Endothelial cell of umbilical vein (primary cell): Measurements from ENCODE around the gene PDE3B. TPM values are rescaled to one million over a fixed set of nuclear protein-coding genes. Genes with fewer than 3 reads are reported as not detected.

Source experiments
- BruUV-seq: library from RNA; stranded (reverse); fragments of 400-500 nt; replicated peaks from 2 replicates; lab custom pipeline; 2021; lab: Mats Ljungman, UMichigan
- CTCF ChIA-PET: fragments of 300-600, 350-600 bp; sonication (Branson Sonifier 250); formaldehyde crosslinking; loops from one replicate; lab custom pipeline; 2021; ENCODE audit warnings: antibody characterized with exemption, inconsistent platforms; lab: Charles Lee
- POLR2A ChIA-PET: fragments of 300-600, 350-600 bp; sonication (Branson Sonifier 250); formaldehyde crosslinking; loops from one replicate; lab custom pipeline; 2021; ENCODE audit warnings: antibody characterized with exemption, inconsistent platforms; lab: Charles Lee
- DNase-seq: peaks from one replicate; pipeline ENCODE4 v3.0.0-alpha.2; 2011; ENCODE audit warnings: low read depth, low spot score
- FAIRE-seq: peaks from 2 replicates; lab custom pipeline; 2011; peaks lifted over from hg19 to GRCh38; lab: Jason Lieb, UNC
- H2AFZ ChIP-seq: 2 replicates; pipeline ENCODE4 v1.6.0; 2012; ENCODE audit warnings: low read depth, low read length, control low read depth, inconsistent platforms
- H3K27ac ChIP-seq: 2 replicates; pipeline ENCODE4 v1.5.1; 2011; ENCODE audit warnings: low read depth, mild to moderate bottlenecking, control low read depth, low read length, moderate library complexity; ENCODE audit not compliant: insufficient read depth
- H3K27me3 ChIP-seq, 2 experiments: 2 replicates each; pipeline versions ENCODE4 v1.6.0 to v1.6.1; 2011; ENCODE audit warnings: low read length in 2 of 2, mixed read lengths in 1 of 2; ENCODE audit not compliant: control insufficient read depth in 2 of 2, insufficient read depth in 2 of 2
- H3K36me3 ChIP-seq, 2 experiments: 2 replicates in 1 of 2; 3 replicates in 1 of 2; pipeline ENCODE4 v1.5.1; 2011; ENCODE audit warnings: low read length in 2 of 2, mild to moderate bottlenecking in 1 of 2, moderate library complexity in 1 of 2; ENCODE audit not compliant: control insufficient read depth in 2 of 2, insufficient read depth in 2 of 2; ENCODE audit errors: extremely low read depth in 1 of 2
- H3K4me1 ChIP-seq: 3 replicates; pipeline ENCODE4 v1.5.1; 2011; ENCODE audit warnings: mild to moderate bottlenecking, low read length; ENCODE audit not compliant: control insufficient read depth, insufficient read depth; ENCODE audit errors: extremely low read depth
- H3K4me2 ChIP-seq: 2 replicates; pipeline ENCODE4 v1.6.1; 2011; ENCODE audit warnings: low read length, control low read depth, mixed read lengths; ENCODE audit not compliant: insufficient read depth
- H3K4me3 ChIP-seq, 3 experiments: fragments of 200-600 bp in 1 of 3; sonication (generic), shearing (Covaris generic) in 1 of 3; replicated peaks in 1 of 3; 2 replicates each; pipeline ENCODE4 v1.5.1; 2011 to 2016; ENCODE audit warnings: control low read depth in 3 of 3, low read length in 3 of 3, mild to moderate bottlenecking in 2 of 3, inconsistent platforms in 1 of 3, low read depth in 1 of 3, moderate library complexity in 1 of 3; ENCODE audit not compliant: insufficient read depth in 1 of 3
- H3K79me2 ChIP-seq: 2 replicates; pipeline ENCODE4 v1.6.0; 2012; ENCODE audit warnings: low read length, inconsistent platforms; ENCODE audit not compliant: control insufficient read depth, insufficient read depth
- H3K9ac ChIP-seq: replicated peaks from 2 replicates; pipeline ENCODE3; 2011; ENCODE audit warnings: low read length, control low read depth; ENCODE audit not compliant: insufficient read depth; ENCODE audit errors: extremely low read depth
- H3K9me1 ChIP-seq: replicated peaks from 3 replicates; pipeline ENCODE4 v1.6.0; 2011; ENCODE audit warnings: mild to moderate bottlenecking, low read length; ENCODE audit not compliant: control insufficient read depth, insufficient read depth; ENCODE audit errors: extremely low read depth
- H3K9me3 ChIP-seq: replicated peaks from 2 replicates; pipeline ENCODE4 v1.5.1; 2012; ENCODE audit warnings: low read length, inconsistent platforms; ENCODE audit not compliant: control insufficient read depth, insufficient read depth
- H4K20me1 ChIP-seq: replicated peaks from 2 replicates; pipeline ENCODE3; 2011; ENCODE audit warnings: mild to moderate bottlenecking, low read length; ENCODE audit not compliant: control insufficient read depth, insufficient read depth; ENCODE audit errors: extremely low read depth
- CTCF ChIP-seq, 2 donors: IDR thresholded peaks; 1 replicate in 1 of 2; 2 replicates in 1 of 2; pipeline ENCODE4 v1.5.1; 2011; ENCODE audit warnings: low read length in 2 of 2, mild to moderate bottlenecking in 2 of 2, moderate library complexity in 2 of 2, control low read depth in 1 of 2, inconsistent platforms in 1 of 2, low read depth in 1 of 2; ENCODE audit not compliant: insufficient read depth in 1 of 2; ENCODE audit errors: extremely low read depth in 1 of 2
- GATA2 ChIP-seq: IDR thresholded peaks from 2 replicates; pipeline ENCODE4 v1.7.0; 2011; ENCODE audit warnings: low read depth, mild to moderate bottlenecking, moderate library complexity, mixed read lengths, low read length; ENCODE audit not compliant: insufficient read length, insufficient read depth
- JUN ChIP-seq: IDR thresholded peaks from 2 replicates; pipeline ENCODE4 v1.6.1; 2011; ENCODE audit warnings: borderline replicate concordance, low read depth; ENCODE audit not compliant: insufficient read length, insufficient read depth
- MAX ChIP-seq: IDR thresholded peaks from 2 replicates; pipeline ENCODE4 v1.6.1; 2011; ENCODE audit not compliant: insufficient read depth, insufficient read length
- MYC ChIP-seq: IDR thresholded peaks from one replicate; pipeline ENCODE4 v1.6.1; 2011; ENCODE audit warnings: mild to moderate bottlenecking, low read depth, low read length
- POLR2A ChIP-seq: IDR thresholded peaks from 2 replicates; pipeline ENCODE4 v1.6.1; 2012; ENCODE audit warnings: low read depth, mild to moderate bottlenecking, control low read depth, low read length
- POLR2AphosphoS5 ChIP-seq: IDR thresholded peaks from 2 replicates; pipeline ENCODE4 v1.6.1; 2012; ENCODE audit warnings: low read depth, mild to moderate bottlenecking, control low read depth, low read length, moderate library complexity; ENCODE audit not compliant: insufficient read depth
- dilution Hi-C: fragments of 300-500 bp; cut with MboI; formaldehyde crosslinking; loops from one replicate; pipeline ENCODE4 v1.15.0; 2019; ENCODE audit warnings: low sequenced_read_pairs; ENCODE audit not compliant: extremely low pct_ligation_motif_present
- intact Hi-C: fragments of 100-400 bp; cut with micrococcal nuclease; formaldehyde crosslinking; loops from one replicate; pipeline ENCODE4 v1.10.0; 2022
- polyA plus RNA-seq, 4 experiments: library from polyadenylated mRNA; depleted of rRNA in 3 of 4; stranded (reverse) in 3 of 4; unstranded in 1 of 4; fragments of >200 nt; gene quantifications; 2 replicates each; pipeline versions ENCODE4 v1.2.1 to v1.2.3, GENCODE V29; 2011 to 2012; ENCODE audit warnings: missing spikeins in 1 of 4
- total RNA-seq: library from RNA; stranded (reverse); gene quantifications from 2 replicates; pipeline ENCODE4 v1.2.3, GENCODE V29; 2021

The PDE3B gene
- total and polyA plus RNA-seq, 2 donors (not counting 3 experiments of a cell fraction or from before 2014, with no cell fraction given), result 0.26 to 1.9 TPM

DNA sequence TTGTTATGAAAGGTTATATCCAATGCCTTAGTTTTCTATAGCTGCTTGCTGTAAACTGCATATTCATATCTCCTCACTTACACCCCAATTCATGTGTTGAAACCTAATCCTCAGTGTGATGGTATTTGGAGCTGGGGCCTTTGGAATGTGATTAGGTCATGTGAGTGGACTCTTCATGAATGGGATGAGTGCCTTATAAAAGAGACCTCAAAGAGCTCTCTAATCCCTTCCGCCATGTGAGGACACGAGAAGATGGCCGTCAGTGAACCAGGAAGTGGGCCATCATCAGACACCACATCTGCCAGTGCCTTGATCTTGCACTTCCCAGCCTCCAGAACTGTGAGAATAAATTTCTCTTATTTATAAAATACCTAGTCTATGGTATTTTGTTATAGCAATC is 169.2 kb downstream of the PDE3B start:
- Histone ChIP-seq H3K36me3 (no peaks in the 10 kb centered on the region), H3K9ac (no peak overlapping the region), H3K27ac (no peak overlapping the region), H3K27me3 (no peaks in the 10 kb centered on the region), H2AFZ (no peak overlapping the region), H3K4me2 (no peak overlapping the region), H4K20me1 (no peaks in the 10 kb centered on the region), H3K4me3 (no peak overlapping the region), H3K4me1 (no peaks in the 10 kb centered on the region), H3K9me3 (no peaks in the 10 kb centered on the region), H3K79me2 (no peaks in the 10 kb centered on the region), H3K9me1 (no peaks in the 10 kb centered on the region)
- FAIRE-seq (no peak), DNase-seq (no peak)
- TF ChIP-seq GATA2 (no peak), MAX (no peak), JUN (no peak), POLR2AphosphoS5 (no peak), MYC (no peak), POLR2A (no peak), CTCF (IDR thresholded peaks at IDR 0.05; ENCODE audit: extremely low read depth in 1 of 2, insufficient read depth in 1 of 2, low read depth in 1 of 2, low read length in 2 of 2) (no peak)
- dilution Hi-C loops, result no loop called here
- CTCF ChIA-PET, result interaction anchor here (1.6 to 2.7 kb wide), 2 partner anchors 23 to 95 kb away, joined by 5 to 13 read pairs; no protein-coding TSS in a partner anchor
- BruUV-seq, result no TSS peak
- intact Hi-C loops, result no loop called here
- POLR2A ChIA-PET, result no interaction called here
